HG03066 (cell line): ENCODE measurements around the gene SYNC.
"Not testable (repeated sequence)": the region's sequence is repeated elsewhere in the genome, so short reads cannot be mapped to it uniquely, and the experiment has no call there.

Experiments
- ATAC-seq: cut with Tn5 transposase; IDR thresholded peaks from one replicate; pipeline ENCODE4 v1.9.1; 2021; ENCODE audit warnings: low read depth; ENCODE audit not compliant: unreplicated experiment

Gene SYNC

DNA sequence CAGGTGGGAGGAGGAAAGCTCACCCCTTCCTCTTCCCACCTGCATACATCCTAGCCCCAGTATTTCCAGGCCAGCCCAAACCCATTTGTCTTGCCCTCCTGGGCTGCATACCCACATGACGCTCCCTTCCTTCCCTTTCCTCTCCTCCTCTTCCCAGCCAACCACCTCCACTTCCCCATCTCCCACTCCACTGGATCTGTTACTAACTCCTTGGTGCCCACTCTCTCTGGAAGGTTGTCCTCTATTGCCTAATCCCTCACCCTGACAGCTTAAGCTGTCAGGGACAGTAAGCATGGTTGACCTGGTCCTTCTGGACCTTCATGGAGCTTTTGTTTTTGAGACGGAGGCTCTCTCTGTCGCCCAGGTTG lies 23.0 kb upstream of the SYNC start:
- ATAC-seq = no peak

DNA sequence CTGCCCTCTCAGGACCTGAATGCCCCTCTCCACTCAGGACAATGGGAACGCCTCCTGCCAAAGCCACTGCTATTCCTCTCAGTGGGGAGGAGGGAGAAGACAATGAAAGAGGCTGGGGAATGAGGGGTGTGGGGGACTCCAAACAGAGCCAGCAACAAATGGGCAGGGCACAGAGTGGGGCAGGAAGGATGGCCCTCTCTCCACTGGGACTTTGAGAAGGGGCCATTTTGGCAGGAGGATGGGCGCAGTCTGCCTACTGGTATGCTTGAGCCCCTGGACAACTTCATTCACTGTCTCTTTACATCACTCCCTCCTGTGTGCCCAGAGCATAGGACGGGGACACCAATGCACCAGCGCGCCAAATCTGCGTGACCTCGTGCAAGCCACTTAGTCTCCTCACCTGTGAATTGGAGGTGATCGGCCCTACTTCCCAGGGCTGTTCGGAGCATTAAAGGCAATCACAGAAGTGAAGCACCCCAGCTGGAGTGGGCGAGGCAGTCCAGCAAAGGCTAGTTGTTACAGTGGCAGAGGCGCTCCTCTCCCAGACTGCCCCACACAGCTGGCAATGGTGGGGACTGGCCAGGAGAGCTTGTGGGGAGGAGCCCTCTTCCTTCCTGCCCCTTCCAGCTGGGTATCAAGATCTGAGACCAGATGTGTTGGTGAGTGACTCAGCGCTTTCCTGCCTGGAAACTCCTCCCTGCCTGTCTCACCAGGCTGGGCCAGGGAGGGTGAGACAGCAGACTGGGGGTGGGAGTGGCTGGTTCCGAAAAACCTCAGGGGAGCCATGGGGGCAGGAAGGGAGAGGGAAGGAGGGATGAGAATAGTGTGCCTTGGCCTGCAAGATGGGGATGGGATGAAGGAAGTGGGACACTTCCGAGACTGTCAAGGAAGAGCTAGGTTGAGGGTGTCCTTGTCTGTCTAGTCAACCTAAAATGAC lies 22.4 kb upstream of the SYNC start:
- ATAC-seq = no peak

DNA sequence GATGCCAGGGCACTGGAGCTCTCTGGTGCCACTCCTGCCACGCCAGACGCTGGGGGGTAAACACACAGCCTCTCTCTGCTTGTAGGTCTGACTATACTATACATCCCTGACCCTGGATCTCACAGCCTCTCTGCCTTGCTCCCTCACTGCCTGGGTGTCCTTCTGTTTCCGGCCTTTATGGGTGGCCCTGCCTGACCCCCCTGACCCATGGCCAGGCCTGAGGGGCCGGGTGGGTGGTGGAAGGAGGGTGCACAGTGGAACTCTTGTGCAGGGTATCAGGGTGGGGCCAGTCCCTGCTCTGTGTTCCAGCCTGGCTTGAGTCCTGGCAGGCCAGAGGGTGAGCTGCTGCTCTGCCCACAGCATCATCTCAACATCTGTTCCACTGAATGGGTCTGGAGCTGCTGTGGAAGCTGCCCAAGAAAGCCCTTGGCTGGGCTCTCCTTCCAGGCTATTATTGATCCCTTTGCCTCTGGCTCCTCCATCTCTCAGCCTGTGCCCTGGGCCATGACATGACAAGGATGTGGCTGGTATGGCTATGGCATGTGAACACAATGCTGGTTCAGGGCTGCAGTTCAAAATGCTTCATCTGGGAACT lies 17.2 kb upstream of the SYNC start:
- ATAC-seq = no peak

DNA sequence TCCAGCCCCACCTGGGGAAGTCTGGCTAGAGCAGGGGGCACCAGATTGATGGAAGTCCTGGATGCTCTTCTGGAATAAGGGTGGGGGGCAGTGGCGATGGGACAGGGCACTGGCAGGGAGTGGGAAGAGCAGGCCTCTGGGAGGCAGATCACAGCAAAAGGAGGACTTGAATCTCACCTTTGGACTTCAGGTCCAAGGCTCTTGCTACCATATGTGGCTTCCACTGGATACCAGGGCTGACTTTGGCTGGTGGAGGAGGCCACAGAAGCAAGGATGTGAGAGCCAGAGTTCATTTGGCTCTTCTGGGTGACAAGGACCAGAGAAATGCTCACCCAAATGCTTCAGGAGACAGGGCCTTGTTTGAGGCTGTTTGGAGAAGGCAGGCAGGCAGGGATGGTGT lies 16.0 kb upstream of the SYNC start:
- ATAC-seq = no peak

DNA sequence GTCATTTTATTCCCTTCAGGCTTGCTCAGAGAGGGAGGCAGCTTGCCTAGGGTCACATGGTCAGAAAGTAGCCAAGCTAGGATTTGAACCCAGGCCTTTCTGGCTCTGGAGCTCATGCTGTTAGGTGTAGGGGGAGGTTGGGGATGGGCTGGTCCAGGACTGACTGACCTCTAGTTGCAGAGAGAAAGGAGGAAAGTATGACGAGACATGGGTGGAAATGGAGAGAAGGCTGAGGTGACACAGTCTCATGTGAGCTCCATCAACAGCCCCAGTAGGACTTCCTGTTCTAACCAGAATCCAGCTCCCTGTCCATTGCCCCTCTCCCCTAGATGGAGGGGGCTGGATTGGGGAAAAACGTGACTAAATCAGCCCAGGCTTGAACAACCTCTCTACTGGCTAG lies 15.5 kb upstream of the SYNC start:
- ATAC-seq = no peak

DNA sequence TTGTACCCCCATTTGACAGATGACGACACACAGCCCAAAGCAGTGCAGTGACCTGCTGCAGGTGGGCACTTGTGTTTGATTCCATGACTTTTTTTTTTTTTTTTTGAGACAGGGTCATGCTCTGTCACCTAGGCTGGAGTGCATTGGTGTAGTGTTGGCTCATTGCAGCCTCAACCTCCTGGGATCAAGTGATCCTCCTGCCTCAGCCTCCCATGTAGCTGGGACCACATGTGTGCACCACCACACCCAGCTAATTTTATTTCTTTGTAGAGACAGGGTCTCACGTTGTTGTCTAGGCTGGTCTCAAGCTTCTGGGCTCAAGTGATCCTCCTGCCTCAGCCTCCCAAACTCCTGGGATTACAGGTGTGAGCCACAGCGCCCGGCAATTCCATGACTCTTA lies 14.9 kb upstream of the SYNC start:
- no peak for ATAC-seq

DNA sequence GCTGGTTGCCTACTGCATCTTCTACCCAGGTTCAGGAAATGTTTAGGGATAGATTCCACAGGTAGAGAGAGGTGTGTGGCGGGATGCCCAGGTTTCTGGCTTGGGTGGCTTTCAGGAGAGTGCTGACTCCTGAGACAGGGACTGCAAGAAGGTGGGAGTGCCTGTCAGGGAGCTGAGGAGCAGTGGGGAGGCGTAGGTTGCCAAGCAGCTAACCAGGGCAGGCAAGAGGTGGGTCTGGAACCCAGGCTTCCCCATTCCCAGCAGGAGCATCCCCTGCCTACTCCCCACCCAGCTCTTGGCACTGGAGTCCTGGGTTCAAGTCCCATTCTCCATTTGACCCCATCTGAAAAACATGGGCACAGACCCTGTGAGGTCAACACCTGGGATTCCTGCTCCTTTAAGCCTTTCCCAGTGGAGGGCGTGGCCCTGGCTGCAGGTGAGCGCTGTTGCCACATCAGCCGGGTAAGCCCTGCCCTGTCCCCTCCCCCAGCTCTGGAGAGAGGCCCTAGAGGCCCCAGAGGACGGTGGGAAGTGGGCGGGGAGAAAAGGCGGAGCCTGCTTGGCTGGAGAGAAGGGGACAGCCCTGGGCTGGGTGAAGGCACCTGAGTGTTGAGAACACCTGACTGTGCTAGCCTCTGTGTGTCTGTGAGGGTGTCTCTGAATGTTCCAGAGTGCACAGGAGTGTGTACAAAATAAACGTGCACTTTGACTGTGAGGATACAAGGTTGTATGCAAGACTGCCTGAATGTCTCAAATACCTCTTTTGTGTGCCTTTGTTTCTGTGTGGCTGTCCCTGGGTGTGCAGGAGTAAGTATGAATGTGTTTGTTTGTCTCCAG lies 14.0 kb upstream of the SYNC start:
- no peak for ATAC-seq

DNA sequence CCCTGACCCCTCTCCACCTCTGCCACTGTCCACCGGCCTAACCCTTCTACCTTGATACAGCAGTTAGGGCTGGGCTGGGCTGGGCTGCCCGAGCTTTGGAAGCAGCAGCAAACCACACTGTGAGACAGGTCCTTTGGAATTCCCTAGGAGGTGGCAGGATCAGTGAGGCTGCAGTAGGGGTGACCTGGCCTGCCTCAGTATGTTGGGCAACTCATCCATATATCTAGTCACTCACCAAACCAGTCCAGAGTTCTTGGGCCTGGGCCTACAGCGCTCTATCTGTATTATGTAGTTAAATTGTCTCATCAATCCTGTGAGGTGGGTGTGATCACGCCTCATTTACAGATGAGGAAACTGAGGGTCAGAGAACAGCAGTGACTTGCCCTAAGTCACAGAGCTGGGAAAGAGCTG lies 13.3 kb upstream of the SYNC start:
- ATAC-seq = no peak

DNA sequence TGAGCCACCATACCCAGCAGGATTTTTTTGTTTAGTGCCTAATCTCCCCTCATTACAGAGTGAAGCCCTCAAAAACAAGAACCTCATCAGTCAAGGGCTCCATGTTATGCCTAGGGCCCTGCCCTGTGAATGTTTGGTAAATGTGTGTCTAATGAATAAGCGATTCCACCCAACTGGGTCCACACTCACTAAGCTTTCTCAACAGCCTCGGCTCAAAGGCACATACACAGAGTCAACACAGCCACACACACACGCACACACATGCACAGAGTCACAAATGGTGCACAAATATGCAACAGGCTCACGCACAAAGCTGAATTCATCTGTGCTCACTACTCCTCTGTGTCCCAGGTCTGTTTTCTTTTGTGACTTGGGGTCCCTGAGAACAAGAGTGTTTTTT lies 11.7 kb upstream of the SYNC start:
- no peak for ATAC-seq

DNA sequence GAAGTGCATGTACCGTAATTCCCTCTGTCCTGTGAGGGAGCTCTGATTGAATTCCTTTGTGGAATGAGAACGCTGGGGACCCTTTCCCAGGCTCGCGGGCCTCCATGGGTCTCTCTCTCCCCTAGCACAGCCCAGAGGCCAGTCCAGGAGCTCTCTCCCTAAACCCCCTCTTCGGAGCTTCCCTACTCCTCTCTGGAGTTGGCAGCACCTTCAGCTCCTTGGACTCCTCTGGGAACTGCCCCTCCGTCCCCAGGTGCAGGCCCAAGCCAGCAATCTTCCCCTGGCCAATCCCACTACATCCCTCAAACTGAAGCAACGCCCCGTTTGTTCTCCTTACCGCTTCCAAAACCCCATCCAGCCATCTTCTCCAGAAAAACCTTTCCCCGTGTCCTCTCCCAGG lies 10.5 kb upstream of the SYNC start:
- ATAC-seq = no peak

DNA sequence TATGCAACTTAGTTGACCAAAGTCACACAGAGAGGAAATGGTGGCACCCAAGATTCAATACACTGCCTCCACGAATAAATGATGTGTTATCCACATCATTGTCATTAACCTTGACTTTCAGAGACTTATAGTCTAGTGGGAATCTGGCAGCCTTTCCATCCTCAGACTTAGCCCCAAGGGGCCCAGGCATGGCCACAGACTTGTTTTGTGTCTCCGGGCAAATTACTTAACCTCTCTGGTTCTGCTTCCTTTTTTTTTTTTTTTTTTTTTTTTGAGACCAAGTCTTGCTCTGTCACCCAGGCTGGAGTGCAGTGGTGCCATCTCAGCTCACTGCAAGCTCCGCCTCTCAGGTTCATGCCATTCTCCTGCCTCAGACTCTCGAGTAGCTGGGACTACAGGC lies 8.7 kb upstream of the SYNC start:
- not testable (repeated sequence) for ATAC-seq

DNA sequence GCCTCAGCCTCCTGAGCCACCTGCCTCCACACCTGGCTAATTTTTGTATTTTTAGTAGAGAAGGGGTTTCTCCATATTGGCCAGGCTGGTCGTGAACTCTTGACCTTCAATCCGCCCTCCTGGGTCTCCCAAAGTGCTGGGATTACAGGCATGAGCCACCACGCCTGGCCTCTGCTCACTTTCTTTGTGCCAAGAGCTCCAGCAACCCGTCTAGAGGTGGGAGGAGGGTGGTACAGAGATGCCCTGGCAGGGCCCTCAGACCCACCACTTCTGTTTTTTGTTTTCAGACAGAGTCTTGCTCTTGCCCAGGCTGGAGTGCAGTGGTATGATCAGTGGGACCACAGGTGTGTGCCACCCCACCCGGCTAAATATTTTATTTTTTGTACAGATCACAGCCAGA lies 6.9 kb upstream of the SYNC start:
- ATAC-seq = no peak

DNA sequence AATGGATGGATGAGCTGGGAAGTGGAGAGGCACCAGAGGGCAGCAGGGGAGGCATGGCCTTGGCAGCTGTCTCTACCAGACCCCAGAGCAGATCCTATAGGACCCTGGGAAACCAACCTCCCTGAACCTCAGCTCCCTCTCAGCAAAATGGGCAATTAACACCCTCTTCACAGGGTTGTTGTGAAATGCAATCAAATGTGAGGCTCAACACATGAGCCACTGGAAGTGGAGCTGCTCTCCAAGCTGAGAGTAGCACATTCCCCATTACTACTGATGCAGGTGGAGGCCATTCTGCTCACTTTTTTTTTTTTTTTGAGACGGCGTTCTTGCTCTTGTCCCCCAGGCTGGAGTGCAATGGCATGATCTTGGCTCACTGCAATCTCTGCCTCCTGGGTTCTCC lies 6.5 kb upstream of the SYNC start:
- ATAC-seq = no peak

DNA sequence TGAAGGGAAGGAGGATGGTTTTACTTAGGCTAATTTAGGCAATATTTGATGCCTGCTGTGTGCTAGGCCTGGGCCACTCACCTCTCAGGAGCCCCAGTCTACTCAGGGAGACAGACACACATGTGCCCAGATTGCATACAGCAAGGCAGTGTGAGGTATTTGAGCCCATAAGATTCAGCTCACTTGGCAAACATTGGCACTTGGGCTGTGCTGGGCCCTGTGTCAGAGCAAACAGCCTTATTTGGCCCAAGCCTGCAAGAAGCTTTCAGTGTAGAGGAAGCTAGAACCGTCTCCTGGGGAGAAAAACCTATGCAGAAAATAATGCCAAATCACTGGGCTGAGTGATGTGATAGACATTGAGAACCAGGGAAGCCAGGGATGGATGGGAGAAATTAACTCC lies 3.9 kb upstream of the SYNC start:
- no peak for ATAC-seq

DNA sequence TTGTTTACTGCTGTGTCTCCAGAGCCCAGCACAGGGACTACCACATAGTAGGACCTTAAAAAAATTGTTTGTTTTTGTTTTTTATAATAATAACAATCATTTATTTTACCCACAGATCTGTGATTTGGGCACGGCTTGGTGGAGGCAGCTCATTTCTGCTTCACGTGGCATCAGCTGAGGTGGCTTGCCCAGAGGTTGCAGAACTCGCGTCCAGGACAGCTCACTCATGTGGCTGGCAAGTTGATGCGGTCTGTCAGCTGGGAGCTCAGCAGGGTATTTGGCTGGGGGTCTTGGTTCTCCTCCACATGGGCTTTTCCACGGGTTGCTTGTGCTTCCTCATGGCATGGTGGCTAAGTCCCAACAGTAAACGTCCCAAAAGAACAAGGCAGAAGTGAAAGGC lies 2.9 kb upstream of the SYNC start:
- no peak for ATAC-seq

DNA sequence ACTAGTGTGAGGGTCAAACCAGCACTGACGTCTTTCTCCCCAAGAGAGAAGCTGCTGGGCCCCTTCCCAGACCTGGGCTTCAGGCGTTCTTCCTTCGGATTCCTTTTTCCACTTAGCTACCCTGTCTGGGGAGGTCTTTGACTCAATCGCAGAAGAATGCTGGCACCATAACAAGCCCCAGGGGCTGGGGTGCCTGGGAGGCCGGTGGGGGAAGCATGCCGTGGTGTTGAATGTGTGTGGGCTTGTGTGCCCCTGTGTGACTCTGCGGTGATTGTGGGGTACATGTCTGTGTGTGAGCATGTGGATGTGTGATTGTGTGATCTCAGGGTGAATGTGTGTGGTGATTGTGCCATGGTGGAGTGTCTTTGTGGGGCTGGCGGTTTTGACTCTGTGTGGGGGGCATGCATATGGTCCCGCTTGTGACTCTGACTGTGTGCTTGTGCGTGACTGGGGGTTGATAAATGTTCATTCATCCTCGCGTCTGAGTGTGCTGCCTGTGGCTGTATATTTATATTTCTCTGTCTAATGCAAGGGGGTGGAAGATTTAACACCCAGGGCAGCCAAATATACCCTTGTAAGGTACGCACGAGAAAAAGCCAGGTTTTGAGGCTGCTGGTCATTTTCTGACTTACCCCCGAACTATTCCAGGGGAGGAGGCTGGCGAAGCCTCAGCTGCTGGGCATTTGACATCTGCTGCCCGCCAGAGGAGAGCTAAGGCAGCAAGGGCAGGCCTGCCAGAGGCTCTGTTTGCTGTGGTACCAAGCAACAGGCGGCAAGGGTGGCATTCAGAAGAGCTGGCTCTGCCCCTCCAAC lies 1.1 kb upstream of the SYNC start:
- no peak for ATAC-seq

DNA sequence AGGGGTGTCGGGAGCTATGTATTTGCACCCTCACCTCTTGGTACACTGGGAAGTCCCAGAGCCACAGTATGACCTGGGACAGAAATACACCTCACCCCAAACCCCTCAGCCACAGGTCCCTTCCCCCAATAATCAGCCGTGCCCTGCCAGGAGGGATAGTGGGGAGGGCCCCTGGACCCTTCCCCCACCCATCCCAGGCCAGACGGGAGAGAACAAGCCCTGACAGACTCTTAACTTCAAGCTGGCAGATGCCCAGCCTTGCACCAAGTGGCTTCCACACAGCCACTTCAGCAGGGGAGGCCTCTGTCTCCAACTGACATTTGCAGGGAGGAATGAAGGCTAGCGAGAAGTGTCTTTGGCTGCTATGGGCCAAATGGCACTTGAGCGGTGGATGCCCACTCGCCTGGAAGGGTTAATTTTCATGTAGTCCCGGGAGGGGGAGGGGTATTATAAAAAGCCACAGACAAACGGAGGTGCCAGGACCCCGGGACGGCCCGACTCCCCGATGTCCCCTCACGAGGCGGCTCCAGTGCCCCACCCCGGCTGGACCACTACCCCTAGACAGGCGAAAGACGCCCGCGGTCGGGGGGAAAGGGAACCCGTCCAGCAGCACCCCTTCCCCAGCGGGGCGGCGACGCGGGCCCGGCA lies 495 bp downstream of the SYNC start:
- no peak for ATAC-seq

DNA sequence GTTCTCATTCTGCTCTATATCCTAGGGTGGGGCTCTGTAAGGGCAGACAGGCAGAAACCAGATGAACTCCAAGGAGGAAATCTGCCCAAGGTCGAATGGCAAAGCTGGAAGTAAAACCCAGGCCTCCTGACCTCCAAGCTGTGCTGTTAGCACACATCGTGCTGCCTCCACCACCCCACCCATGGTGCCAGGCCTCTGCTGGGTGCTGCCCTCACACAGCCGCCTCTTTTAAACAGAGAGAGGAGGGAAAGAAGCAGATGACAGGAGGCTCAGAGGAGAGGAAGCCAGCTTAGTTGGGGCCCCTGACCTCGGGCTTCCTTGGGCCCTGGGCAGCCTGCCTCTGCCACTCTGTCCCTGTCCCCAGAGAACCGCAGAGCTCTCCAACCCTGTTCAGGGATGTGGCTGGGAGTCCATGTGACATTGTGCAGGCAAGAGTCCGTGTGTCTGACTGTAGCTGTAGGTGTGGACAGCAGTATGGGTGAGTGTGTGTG lies 1.1 kb downstream of the SYNC start:
- no peak for ATAC-seq

DNA sequence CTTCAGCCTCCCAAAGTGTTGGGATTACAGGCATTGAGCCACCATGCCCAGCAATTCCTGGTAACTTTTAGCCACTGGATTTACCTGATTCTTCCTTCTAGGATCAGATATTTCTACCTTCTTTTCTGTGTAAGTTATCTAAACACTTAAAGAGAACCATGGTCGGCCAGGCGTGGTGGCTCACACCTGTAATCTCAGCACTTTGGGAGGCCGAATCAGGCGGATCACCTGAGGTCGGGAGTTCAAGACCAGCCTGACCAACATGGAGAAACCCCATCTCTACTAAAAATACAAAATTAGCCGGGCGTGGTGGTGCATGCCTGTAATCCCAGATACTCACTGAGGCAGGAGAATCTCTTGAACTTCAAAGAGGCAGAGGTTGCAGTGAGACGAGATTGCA lies 5.6 kb downstream of the SYNC start:
- ATAC-seq = not testable (repeated sequence)

DNA sequence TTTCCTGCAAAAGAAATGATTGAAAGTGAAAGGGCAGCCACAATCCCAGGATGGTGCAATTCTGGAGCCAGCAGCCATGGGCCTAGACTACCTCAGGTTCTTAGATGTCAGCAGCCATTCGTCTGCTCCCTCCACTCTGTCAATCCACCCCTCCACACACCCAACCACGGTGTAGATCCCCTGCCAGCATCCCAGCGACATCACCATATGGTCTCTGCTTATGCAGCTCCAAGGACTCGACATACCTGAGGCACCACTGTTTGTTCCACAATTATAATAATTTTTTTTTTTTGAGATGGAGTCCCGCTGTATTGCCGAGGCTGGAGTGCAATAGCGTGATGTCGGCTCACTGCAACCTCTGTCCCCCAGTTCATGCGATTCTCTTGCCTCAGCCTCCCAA lies 6.5 kb downstream of the SYNC start:
- ATAC-seq = no peak
